Activated naive CD8-positive, alpha-beta T cell (primary cell): Measurements from ENCODE around the gene COL5A3.

Experiments used
- H3K27ac Mint-ChIP-seq: one replicate; pipeline ENCODE4 v1.8.0; 2021; ENCODE audit warnings: mixed read lengths
- H3K27me3 Mint-ChIP-seq: one replicate; pipeline ENCODE4 v1.8.0; 2021; ENCODE audit warnings: mixed read lengths
- H3K36me3 Mint-ChIP-seq: one replicate; pipeline ENCODE4 v1.8.0; 2021; ENCODE audit warnings: mixed read lengths
- H3K4me1 Mint-ChIP-seq: one replicate; pipeline ENCODE4 v1.8.0; 2021; ENCODE audit warnings: low read depth, mixed read lengths
- H3K4me3 Mint-ChIP-seq: one replicate; pipeline ENCODE4 v1.8.0; 2021; ENCODE audit warnings: mild to moderate bottlenecking, mixed read lengths
- H3K9me3 Mint-ChIP-seq: one replicate; pipeline ENCODE4 v1.8.0; 2021; ENCODE audit warnings: low read depth, mixed read lengths

The COL5A3 gene

GRCh38 chr19:9914315-9915207 is 95.7 kb downstream of the COL5A3 start:
- H3K4me1 Mint-ChIP-seq, result peaks cover 5% of the 10 kb centered on the region
- H3K4me3 Mint-ChIP-seq, result peak overlapping the region; percentile 71
- no peak overlapping the region for H3K27ac Mint-ChIP-seq
- H3K36me3 Mint-ChIP-seq, result no peaks in the 10 kb centered on the region
- peaks cover 19% of the 10 kb centered on the region for H3K27me3 Mint-ChIP-seq
- H3K9me3 Mint-ChIP-seq, result no peaks in the 10 kb centered on the region

GRCh38 chr19:9914001-9914314 is 96.3 kb downstream of the COL5A3 start:
- Mint-ChIP-seq H3K27ac (no peak overlapping the region), H3K4me3 (peak overlapping the region; percentile 71), H3K27me3 (peaks cover 19% of the 10 kb centered on the region)

DNA sequence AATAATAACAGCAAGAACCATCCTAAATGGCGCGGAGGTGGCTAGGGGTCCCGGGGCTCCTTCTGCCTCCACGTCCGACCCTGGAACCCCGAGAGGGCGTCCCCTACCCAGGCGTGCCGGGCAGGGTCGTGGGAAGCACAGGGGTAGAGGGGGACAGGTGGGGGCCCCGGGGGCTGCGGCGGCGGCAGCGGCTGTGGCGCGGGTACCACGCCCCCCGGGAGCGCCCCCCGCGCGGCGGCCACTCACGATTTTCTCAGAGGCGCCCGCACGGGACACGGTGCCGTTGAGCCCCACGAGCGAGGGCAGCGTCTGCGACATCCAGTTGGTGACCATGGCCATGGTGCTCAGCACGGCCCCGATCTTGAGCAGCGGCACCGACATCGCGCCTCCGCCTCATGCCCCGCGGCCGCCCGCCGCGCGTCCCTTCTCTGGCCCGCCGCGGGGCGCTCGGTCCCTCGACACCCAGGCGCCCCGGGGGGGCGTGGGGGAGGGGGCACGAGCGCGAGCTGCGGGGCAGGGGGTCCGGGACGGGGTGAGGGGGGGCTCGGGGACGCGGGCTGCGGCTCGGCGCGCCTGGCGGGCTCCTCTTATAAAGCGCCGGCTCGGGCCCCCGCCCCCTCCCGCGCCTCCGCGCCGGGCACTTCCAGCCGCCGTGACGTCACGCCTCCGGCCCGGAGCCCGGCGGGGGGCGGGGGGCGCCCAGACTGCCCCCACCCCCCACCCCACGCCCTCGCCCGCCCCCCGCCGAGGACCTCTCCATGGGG is 96.9 kb downstream of the COL5A3 start:
- no peaks in the 10 kb centered on the region for H3K9me3 Mint-ChIP-seq
- no peak overlapping the region for H3K4me3 Mint-ChIP-seq

More at GRCh38 chr19:9914001-9914314, 96.3 kb downstream of the COL5A3 start:
- Mint-ChIP-seq H3K4me1 (peaks cover 5% of the 10 kb centered on the region), H3K36me3 (no peaks in the 10 kb centered on the region), H3K9me3 (no peaks in the 10 kb centered on the region)

DNA sequence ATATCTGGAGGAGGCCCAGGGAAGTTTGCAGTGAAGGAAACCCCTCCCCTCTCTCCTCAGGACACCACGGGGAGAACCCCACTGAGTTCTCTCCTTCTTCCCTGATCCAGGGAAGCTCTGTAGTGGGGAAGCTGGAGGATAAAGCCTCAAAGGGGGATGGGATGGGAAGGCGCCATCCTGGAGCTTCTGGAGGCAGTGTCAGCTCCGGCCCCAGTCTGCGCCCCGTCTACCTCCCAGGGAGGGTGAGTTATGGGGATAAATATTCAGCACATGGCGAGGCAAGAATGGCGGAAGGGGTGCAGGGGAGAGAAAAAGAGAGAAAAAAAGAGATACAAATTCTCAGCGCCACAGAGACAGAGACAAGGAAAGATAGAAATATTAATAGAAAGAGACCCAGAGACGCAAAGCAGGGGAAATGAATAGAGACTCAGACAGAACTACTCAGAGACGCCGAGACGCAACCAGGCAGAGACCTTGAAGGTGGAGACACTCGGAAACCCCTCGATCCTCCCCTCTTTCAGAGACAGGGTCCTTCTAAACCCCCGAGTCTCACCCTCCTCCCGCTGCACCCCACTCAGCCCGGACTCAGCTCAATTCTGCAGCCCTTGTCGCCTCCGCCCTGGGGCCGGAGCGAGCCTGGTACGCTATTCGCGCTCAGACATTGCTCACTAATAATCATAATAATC is 97.6 kb downstream of the COL5A3 start:
- no peaks in the 10 kb centered on the region for H3K9me3 Mint-ChIP-seq
- peaks cover 15% of the 10 kb centered on the region for H3K27me3 Mint-ChIP-seq
- no peaks in the 10 kb centered on the region for H3K36me3 Mint-ChIP-seq
- H3K27ac Mint-ChIP-seq, result no peak overlapping the region
- H3K4me3 Mint-ChIP-seq, result no peak overlapping the region
- peaks cover 5% of the 10 kb centered on the region for H3K4me1 Mint-ChIP-seq

More for the DNA sequence above, 96.9 kb downstream of the COL5A3 start:
- H3K4me1 Mint-ChIP-seq, result peaks cover 5% of the 10 kb centered on the region
- H3K27ac Mint-ChIP-seq, result no peak overlapping the region
- H3K27me3 Mint-ChIP-seq, result peaks cover 16% of the 10 kb centered on the region
- H3K36me3 Mint-ChIP-seq, result no peaks in the 10 kb centered on the region

GRCh38 chr19:9911524-9912185 is 98.6 kb downstream of the COL5A3 start:
- Mint-ChIP-seq H3K36me3 (no peaks in the 10 kb centered on the region), H3K27ac (no peak overlapping the region), H3K4me1 (peaks cover 5% of the 10 kb centered on the region), H3K4me3 (no peak overlapping the region), H3K27me3 (peaks cover 10% of the 10 kb centered on the region), H3K9me3 (no peaks in the 10 kb centered on the region)

DNA sequence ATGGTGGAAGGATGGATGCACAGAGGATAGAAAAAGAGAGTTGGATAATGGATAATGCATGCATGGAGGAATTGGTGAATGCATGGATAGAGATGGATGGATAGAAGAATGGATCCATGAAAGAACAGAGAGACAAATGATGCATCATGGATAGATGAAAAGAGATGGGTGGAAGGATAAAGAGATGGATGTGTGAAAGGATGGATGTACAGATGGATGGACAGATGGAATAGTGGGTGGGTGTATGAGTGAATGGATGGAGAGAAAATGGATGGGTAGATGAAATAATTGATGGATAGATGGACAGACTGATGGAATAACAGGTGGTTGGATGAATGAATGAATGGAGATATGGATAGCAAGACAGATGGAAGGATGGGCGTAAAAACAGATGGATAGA is 99.7 kb downstream of the COL5A3 start:
- Mint-ChIP-seq H3K36me3 (no peaks in the 10 kb centered on the region), H3K4me3 (no peak overlapping the region), H3K27ac (no peak overlapping the region), H3K9me3 (no peaks in the 10 kb centered on the region), H3K27me3 (peaks cover 10% of the 10 kb centered on the region), H3K4me1 (peaks cover 5% of the 10 kb centered on the region)
